PFSK-1 (cell line): ENCODE data around the gene RAD51B.

Experiments used
- FOXP2 ChIP-seq: optimal IDR thresholded peaks from 2 replicates; pipeline ENCODE3; 2011; ENCODE audit warnings: borderline replicate concordance, control low read depth, inconsistent platforms; ENCODE audit not compliant: insufficient read depth; ENCODE audit errors: extremely low read length, extremely low read depth
- POLR2AphosphoS5 ChIP-seq: IDR thresholded peaks from 2 replicates; pipeline ENCODE4 v1.6.1; 2012; ENCODE audit warnings: low read depth, mild to moderate bottlenecking, control low read depth, low read length, moderate library complexity
- SIN3A ChIP-seq: IDR thresholded peaks from 2 replicates; pipeline ENCODE4 v1.6.1; 2012; ENCODE audit warnings: mild to moderate bottlenecking, low read length, moderate library complexity, borderline replicate concordance; ENCODE audit not compliant: insufficient read depth
- TAF1 ChIP-seq: IDR thresholded peaks from 2 replicates; pipeline ENCODE4 v1.6.1; 2012; ENCODE audit warnings: low read length, control low read depth, borderline replicate concordance; ENCODE audit not compliant: insufficient read depth
- TF ChIP-seq, protein P1 (sequence below), 2 experiments: IDR thresholded peaks; 2 replicates each; pipeline versions ENCODE4 v1.6.1 to v1.8.0; 2011 to 2012; ENCODE audit warnings: low read depth in 2 of 2, low read length in 2 of 2, control low read depth in 1 of 2, inconsistent platforms in 1 of 2, mild to moderate bottlenecking in 1 of 2, moderate library complexity in 1 of 2; ENCODE audit not compliant: insufficient read depth in 1 of 2

RAD51B gene

GRCh38 chr14:67963960-67964812, 144.6 kb downstream of the RAD51B start:
- no peak for TF ChIP-seq POLR2AphosphoS5
- no peak for TF ChIP-seq SIN3A
- no peak for TF ChIP-seq TAF1
- no peak for TF ChIP-seq FOXP2
- TF ChIP-seq, protein P1, sequence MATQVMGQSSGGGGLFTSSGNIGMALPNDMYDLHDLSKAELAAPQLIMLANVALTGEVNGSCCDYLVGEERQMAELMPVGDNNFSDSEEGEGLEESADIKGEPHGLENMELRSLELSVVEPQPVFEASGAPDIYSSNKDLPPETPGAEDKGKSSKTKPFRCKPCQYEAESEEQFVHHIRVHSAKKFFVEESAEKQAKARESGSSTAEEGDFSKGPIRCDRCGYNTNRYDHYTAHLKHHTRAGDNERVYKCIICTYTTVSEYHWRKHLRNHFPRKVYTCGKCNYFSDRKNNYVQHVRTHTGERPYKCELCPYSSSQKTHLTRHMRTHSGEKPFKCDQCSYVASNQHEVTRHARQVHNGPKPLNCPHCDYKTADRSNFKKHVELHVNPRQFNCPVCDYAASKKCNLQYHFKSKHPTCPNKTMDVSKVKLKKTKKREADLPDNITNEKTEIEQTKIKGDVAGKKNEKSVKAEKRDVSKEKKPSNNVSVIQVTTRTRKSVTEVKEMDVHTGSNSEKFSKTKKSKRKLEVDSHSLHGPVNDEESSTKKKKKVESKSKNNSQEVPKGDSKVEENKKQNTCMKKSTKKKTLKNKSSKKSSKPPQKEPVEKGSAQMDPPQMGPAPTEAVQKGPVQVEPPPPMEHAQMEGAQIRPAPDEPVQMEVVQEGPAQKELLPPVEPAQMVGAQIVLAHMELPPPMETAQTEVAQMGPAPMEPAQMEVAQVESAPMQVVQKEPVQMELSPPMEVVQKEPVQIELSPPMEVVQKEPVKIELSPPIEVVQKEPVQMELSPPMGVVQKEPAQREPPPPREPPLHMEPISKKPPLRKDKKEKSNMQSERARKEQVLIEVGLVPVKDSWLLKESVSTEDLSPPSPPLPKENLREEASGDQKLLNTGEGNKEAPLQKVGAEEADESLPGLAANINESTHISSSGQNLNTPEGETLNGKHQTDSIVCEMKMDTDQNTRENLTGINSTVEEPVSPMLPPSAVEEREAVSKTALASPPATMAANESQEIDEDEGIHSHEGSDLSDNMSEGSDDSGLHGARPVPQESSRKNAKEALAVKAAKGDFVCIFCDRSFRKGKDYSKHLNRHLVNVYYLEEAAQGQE (IDR thresholded peaks at IDR 0.05; ENCODE audit: insufficient read depth in 1 of 2, low read depth in 2 of 2, low read length in 2 of 2): no peak

DNA sequence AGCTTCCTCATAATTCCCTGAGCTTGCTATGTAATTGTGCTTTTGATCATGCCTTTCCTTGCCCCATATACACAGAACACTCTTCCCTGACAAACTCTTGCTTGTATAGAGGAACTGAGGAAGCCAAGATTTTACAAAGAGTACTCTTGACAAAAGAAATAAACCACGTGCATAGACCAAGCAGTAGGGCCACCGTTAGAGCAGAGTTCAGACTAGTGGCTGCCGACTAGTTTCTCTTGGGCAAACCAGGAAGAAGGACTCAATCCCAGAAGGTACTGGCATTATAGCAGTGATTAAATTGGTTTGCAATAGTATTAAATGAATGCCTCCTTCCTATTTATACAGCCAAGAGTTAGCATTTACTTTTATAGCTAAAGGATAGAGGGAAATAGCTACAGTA, 146.1 kb downstream of the RAD51B start:
- TF ChIP-seq, protein P1 (IDR thresholded peaks at IDR 0.05; ENCODE audit: insufficient read depth in 1 of 2, low read depth in 2 of 2, low read length in 2 of 2): no peak
- TF ChIP-seq TAF1 (no peak), SIN3A (no peak), POLR2AphosphoS5 (no peak), FOXP2 (no peak)

GRCh38 chr14:67967206-67967605, 147.6 kb downstream of the RAD51B start:
- TF ChIP-seq FOXP2 (no peak), SIN3A (no peak), POLR2AphosphoS5 (no peak), TAF1 (no peak)
- TF ChIP-seq, protein P1 (IDR thresholded peaks at IDR 0.05; ENCODE audit: insufficient read depth in 1 of 2, low read depth in 2 of 2, low read length in 2 of 2): no peak

DNA sequence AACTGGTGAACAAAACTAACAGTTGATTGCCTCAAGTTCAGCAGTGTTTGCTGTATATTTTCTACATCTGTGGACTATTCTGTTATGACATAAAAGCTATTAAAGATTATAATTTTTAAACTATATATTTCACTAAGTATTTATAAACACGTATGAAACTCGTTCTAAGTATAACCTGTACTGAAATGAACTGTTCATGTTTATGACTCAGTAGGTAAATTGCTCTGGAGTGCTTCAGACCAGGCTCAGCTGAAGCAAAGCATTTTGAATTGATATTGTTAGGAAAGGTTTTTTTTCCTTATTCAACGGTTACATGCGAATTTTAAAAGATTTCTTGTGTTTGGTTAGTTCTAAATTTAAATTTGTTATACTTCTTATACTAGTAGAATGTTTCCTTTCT, 151.3 kb downstream of the RAD51B start:
- TF ChIP-seq, protein P1 (IDR thresholded peaks at IDR 0.05; ENCODE audit: insufficient read depth in 1 of 2, low read depth in 2 of 2, low read length in 2 of 2): no peak
- TF ChIP-seq FOXP2 (no peak), POLR2AphosphoS5 (no peak), TAF1 (no peak), SIN3A (no peak)
